Islet precursor cell (in vitro differentiated cells): ENCODE data around the gene ADAMTS14.

ENCODE experiments used
- DNase-seq: peaks from one replicate; pipeline ENCODE4 v3.0.0-alpha.2; 2018

ADAMTS14 gene

DNA sequence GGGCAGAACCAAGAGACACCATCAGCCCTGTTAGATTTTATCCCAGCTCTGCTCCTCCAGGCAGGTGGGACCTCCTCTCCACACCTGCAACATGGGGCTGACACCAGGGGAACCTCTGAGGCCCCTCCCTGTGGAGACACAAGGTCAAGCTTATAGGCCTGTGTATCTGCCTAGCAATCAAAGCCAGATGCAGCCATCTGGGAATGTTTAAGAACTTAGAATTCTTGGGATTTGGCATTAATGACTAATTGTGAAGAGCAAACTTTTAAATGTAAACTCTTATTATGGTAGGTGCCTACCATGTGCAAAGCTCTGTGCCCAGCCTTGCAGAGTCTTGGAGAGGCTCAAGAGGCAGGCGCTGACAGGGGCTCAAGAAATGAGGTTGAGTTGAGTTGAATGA, 60.7 kb downstream of the ADAMTS14 start:
- no peak for DNase-seq

DNA sequence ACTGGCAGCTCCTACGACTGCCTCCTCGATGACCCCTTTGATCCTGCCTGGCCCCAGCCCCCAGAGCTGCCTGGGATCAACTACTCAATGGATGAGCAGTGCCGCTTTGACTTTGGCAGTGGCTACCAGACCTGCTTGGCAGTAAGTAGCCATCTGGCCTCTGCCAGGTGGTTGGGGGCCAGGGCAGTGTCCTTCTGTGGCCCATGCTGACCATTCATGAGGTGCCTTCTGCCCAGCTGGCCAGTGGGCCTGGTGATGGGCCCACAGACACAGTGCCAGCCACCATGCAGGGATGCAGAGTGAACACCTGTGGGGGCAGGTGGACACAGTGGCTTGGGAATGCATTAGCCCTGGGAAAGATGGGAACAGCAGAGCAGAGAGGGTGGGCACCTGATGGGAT, 62.9 kb downstream of the ADAMTS14 start:
- DNase-seq = no peak

DNA sequence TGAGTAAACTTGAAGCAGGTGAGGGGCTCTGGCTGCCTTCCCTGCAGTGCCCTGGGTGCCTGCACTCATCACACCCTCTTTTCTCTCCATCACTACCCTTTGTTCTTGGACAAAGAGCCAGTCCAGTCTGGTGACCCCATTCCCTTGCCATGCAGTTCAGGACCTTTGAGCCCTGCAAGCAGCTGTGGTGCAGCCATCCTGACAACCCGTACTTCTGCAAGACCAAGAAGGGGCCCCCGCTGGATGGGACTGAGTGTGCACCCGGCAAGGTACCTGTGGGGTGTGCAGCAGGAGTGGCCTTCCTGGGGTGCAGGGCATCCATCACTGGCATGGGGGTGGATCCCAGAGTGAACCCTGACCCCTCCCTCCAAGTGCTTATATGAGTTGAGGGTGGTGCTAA, 64.2 kb downstream of the ADAMTS14 start:
- no peak for DNase-seq

DNA sequence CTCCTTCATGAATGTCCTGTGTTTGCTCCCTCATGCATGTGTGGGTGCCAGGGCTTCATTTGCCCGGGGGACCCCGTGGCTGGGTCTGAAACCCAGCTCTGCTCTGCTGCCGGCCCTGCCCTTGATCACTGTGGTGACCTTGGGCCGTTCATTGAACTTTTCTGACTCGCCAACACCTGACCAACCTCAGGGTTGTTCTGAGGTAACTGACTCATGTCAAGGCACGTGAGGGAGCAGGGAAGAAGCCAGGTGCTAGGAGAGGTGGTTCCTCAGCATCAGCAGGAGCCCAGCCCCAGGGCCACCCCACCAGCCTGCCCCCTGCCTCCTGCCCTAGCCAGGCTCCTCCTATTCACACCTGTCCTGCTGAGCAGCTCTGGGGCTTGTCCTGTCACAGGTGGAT, 64.9 kb downstream of the ADAMTS14 start:
- DNase-seq = no peak

DNA sequence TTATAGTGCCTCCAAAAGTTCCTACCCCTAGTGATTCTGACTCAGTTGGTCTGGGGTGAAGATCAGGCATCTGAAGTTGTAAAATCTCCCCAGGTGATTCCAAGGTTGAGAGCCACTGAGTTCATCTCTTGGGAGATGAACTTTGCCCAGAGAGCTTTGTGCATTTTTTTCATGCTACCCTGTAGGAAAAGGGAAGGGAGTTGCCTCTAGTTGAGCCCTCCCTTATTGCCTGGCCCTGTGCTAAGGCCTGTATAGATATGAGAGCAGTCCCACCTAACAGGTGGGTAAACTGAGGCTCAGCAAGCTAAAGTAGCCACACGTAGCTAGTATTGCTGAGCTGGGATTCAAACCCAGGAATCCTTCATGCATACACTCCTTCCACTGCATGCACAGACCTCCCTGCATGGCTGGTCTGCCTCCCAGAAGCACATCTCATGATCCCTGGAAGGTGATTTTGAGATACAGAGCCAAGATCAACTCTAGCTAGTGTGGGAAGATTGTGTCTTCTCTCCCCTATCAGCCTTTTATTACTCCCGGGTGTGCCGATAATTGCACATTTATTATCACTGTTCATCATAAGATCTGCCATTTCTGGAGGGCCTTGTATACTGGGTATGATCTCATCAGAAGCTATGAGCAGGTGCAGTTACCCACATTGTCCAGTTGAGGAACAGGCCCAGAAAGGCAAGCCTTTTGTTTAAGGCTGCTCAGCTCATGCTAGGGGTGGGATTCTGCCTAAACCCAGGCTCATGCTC, 65.9 kb downstream of the ADAMTS14 start:
- no peak for DNase-seq

DNA sequence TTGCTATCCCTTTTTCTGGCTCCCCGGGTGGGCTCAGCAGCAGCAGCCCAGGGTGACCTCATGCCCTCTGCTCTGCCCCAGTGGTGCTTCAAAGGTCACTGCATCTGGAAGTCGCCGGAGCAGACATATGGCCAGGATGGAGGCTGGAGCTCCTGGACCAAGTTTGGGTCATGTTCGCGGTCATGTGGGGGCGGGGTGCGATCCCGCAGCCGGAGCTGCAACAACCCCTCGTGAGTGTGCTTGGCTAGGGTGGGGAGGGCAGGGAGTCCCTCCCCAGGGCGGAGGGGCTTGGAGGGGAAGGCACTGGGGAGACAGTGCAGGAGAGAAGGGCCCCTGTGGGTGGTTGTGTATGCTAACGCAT, 66.4 kb downstream of the ADAMTS14 start:
- no peak for DNase-seq

DNA sequence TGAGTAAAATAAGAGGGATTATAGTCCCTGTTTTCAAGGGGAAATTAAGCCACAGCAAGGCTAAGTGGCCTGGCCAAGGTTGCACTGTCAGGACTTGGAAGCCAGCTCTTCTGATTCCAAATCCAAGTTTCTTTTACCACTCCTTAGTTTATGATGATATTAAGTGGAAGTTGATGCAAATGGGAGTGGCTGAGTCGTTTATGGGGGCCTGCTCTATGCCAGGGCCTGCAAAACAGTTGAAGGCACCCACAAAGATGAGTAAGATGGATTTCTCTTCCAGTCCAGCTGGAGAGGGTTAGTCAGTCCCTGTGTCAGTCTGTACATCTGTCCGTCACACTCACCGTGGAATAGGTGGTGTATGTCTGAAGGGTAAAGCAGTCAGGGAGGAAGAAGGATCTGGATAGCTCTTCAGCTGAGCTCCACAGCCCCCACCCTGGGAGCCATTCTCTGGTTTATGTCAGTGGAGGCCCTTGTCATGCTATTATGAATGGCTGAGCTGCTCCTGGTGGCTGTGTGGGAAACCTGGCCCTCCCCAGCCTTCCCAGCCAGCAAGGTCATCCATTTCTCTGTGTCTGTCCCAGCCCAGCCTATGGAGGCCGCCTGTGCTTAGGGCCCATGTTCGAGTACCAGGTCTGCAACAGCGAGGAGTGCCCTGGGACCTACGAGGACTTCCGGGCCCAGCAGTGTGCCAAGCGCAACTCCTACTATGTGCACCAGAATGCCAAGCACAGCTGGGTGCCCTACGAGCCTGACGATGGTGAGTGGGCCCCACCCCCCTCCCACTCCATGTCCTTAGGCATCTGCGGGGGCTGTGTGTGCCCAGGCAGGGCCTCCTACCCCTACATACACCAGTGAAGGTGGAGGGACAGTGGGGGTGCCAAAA, 68.3 kb downstream of the ADAMTS14 start:
- DNase-seq = peak; percentile 66

DNA sequence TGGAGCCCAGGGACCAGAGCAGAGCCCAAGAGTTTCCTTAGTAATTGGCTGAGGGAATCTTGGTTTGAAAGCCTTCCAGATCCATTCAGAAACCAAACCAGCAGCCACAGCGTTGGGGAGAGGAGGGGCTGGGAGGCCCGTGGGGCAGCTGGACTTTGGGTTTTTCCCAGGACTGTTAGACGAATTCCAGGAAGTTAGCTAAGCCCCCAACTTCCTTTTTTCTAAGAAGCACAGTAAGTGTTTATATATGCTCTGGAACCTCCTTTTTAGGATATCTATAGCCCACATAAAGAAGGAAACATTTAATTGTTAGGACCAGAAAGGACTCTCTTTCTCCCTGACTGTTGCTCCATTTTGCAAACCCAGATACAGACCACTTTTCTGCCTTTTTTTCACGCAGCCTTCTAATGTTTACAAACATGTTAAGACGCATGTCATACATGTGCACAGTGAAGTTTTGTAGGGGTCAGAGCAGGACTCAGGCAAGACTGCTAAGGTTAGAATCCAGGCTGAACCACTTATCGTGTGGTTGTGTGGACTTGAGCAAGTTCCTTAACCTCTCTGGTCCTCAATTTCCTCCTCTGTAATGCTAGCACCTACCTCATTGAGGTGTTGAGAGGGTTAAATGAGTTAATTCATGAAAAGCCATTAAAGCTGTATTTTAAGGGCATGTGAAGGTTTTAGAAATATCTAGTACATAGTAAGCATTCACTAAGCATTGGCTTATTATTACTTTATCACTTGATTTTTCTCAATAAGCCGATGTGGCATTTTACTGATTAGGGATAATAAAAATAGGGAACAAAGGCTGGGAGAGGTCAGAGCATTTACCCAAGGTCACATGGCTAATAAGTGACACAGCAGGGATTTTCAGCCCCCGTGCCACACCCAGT, 70.5 kb downstream of the ADAMTS14 start:
- no peak for DNase-seq

DNA sequence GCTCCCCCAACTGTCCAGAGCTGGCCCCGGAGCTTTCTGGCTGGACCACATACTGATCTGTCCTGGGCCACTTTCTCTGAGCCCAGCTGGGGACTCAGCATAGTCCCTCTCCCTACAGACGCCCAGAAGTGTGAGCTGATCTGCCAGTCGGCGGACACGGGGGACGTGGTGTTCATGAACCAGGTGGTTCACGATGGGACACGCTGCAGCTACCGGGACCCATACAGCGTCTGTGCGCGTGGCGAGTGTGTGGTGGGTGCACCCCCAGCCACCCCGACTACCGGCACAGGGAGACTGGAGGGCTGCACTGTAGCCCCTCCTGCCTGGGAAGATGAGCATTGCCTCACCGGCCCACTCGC, 71.1 kb downstream of the ADAMTS14 start:
- no peak for DNase-seq

DNA sequence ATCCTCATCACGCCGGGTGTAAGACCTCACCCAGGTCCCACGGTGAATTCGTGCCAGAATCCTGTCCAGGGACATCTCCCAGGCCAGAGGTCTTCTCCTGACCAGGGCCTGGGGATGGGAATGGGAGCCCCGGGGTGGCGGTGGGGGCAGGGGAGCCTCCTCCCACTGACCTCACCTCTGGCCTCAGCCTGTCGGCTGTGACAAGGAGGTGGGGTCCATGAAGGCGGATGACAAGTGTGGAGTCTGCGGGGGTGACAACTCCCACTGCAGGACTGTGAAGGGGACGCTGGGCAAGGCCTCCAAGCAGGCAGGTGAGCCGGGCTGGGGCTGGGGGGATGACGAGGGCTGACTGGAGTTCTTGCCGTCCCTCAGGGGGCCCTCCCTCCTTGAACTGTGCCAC, 71.6 kb downstream of the ADAMTS14 start:
- DNase-seq = no peak

DNA sequence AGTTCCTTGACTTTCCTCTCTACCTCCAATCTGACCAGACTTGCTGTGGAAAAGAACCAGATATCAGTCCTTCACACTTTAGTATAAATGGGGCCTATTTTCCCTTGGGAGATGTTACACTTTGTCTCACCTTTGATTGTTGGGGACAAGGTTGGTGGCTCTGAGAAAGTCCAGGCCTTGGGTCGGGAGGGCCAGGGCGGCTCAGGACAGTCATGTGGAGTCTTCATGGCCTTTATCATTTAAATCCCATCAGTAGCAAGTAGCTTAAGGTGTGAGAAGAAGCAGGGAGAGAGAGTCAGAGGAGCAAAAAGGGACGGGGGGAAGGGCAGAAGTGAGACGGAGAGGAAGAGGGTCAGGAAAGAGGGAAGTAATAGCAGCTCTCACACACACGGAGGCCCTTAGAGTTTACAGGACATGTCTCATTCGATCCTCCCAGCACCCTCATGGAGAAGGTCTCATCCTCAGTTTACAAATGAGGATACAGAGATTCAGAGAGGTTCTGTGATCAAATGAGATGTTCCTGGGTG, 72.4 kb downstream of the ADAMTS14 start:
- no peak for DNase-seq

DNA sequence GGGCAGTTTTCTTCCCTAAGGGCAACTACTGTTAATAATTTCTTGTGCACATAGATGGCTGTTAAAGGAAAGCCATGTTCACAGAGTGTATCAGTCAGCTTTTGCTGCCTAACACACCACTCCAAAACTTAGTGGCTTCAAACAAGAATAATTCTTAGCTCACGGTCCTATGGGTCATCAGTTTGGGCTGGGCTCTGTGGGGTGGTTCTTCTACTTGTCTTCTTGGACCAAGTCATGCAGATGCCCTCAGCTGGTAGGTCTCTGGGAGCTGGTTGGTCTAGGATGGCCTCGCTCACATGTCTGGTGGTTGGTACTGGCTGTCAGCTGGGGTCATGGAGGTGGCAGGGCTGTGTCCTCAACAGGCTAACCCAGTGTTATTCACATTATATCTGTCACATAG, 73.2 kb downstream of the ADAMTS14 start:
- no peak for DNase-seq

DNA sequence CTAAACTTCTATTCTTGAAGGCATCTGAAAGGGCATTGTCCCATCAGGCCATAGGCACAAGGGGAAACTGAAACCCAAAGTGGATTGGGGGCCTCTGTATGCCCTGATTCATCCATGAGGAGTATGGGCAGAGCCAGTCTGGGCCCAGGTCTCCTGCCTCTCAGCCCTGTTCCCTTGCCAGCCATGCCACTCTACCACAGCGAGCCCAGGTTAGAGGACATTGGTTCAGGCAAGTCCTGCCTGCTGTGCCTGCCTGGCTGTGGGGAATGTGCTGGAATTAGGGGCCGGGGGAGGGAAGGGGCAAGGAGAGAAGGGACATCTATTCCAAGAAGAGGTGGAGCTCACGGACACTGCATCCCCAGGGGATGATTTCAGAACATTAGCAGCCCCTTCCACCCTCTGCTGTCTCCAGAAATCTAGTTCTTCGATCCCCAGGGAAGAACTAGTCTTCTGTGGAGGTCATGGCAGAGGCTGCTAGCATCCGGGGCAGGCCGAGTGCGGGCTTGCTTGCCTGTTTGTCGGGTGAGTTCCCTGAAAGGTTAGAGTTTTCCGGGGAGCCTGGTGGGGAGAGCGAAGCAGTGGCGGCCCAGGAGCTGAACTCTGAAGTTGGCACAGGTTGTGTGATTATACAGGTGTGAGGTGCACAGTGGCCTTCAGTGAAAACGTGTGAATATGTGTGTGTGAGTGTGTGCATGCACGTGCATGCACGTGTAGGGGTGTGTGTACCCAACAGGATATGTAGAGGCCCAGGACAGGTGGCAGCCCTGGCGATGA, 75.1 kb downstream of the ADAMTS14 start:
- DNase-seq = no peak

DNA sequence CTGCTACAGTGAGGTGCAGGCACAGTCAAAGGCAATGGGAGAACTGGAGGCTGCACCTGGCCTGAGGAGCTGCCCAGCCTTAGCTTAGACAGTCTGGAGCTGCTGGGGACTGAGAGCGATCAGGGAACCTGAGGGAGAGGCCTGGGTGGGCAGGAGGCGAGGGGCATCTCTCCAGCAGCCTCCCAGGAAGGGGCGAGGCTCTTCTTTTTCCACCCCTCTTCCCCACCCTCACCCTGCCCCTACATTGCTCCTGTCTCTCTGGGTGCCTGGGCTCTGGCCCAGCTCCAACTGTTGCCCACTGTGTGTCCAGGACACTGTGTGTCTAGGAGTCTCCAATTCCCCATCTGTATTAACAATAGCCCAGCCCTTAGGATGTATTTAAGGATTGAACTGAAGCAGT, 76.0 kb downstream of the ADAMTS14 start:
- no peak for DNase-seq

DNA sequence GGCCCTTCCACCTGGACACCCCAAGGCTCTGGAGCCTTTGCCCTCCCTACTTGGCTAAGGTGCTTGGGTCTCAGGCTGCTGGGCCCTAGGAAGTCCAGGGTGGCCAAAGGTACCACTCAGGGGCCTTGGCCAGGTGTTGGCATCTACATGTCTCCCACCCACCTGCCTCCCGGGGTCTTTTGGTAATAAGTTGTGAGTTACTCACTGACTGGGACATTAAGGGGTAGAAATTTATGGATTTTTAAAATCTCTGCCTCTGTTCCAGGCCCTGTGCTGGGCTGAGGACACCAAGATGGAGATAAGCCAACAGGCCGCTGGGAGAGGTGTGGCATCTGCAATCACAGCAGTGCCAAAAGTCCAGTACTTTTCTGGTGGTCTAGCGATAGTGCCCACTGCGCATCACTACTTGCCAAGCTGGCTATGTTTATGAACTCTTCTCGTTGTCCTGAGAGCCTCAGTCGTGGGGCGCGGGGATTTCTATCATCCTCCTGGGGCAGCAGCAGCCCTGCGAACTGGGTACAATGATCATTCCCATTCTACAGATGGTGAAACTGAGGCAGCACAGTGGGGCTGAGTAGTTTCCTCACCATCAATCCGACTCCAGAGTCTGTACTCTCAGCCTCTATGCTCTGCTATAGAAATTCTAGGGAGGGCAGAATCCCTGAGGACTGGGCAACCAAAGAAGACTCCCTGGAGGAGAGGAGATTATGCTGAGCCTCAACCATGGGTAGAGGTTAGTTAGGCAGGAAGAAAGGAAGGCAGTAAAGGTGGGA, 76.7 kb downstream of the ADAMTS14 start:
- no peak for DNase-seq

DNA sequence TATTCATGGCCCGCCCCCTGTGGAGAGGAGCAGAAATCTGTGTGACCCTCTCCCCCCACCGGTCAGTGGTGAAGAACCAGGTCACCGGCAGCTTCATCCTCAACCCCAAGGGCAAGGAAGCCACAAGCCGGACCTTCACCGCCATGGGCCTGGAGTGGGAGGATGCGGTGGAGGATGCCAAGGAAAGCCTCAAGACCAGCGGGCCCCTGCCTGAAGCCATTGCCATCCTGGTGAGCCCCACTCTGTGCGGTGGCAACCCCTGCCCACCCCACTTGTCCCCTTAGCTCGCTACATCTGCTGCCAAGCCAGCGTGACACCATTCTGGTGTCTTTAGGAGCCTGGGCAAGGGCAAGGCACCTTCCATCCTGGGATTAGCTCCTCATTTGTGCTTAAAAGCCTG, 77.5 kb downstream of the ADAMTS14 start:
- DNase-seq = no peak

DNA sequence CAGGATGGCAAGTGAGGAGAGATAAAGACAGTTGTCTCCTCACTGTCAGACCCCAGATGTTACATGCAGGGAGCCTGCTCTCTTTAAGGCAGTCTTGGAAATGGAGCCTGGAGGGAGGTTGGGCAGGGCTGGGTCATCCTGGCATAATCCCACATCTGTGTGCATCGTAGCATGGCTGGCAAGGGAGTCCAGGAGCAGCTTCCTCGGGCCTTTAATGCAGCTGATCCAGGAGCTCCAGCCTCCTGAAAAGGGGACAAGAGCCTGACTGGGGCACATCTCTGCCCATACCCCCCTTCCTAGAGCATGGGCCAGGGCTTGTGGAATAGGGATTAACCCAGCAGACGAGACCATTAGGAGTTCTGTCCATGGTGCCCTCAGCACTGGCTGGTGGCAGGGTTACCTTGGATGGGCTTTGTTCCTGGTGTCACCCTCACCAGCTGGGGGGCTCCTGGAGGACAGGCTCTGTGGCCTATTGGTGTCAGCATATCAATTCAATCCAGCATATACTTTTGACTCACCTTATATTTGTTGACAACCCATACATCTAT, 77.9 kb downstream of the ADAMTS14 start:
- no peak for DNase-seq

DNA sequence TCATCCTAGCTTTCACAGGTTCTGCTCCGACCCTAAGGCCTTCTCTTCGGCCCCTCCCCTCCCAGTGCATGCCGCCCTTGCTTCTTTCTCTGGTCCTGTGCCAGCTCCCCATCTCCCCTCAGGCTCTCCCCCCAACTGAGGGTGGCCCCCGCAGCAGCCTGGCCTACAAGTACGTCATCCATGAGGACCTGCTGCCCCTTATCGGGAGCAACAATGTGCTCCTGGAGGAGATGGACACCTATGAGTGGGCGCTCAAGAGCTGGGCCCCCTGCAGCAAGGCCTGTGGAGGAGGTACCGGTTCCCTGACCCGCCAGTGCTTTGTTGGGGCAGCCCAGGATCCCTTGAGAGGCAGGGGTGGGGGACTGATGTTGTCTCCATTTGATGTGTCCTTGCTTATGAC, 79.0 kb downstream of the ADAMTS14 start:
- DNase-seq = no peak

DNA sequence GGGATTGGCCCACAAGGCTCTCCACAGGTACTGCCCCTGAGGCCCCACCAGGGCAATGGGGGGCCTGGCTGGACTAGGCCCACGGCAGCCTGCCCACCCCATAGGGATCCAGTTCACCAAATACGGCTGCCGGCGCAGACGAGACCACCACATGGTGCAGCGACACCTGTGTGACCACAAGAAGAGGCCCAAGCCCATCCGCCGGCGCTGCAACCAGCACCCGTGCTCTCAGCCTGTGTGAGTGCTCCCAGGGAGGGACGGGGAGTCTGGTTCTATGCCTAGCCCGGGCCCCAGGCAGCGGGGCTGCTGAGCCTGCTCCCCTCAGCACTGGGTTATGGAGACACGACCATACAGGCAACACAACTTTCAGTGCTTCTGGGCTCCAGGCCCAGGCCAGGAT, 79.7 kb downstream of the ADAMTS14 start:
- DNase-seq = no peak

DNA sequence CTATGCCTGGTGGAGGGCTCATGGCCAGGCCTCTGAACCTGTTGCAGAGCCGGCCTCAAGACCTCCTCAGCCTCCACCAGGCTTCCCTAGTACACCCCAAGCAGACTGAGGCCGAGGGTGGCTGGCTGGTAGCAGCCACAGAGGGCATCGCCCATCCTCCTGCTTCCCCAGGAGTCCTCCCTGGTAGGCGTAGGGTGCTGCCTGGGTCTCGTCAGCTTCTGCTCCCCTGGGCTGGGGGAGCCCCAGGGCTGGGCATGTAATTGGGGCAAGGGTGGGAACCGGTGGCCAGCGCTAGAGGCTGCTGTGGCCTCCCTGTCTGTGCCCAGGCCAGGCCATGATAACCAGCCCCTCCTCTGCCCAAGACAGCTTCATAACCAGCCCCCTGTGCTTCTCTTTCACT, 80.3 kb downstream of the ADAMTS14 start:
- DNase-seq = no peak

DNA sequence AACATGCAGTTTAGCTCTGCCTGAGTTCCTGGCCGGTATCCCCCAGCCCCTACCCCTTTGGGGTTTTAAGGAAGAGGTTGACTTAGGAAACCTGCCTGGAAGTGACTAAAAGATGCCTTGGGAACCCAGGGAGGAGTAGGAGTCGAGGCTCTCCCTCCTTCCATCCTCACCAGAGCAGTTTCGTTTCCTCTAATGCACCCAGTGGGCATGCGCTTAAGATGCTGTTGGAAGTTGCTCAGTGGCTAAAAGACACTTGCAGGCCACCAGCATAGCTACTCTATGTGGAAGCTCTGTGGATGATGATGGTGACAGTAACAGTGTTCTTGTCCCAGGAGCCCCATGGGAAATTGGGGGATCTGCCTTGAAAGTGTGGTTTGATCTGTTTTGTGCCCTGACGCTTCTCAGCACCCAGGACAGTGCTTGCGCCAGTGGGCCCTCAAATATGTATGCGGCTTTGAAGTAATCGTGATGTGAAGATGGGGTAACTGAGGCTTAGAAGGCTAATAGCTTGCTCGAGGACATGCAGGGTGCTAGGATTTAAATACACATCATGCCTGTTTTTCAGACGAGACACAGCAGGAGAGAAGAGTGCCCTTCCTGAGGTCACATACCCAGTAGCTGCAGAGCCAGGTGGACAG, 80.8 kb downstream of the ADAMTS14 start:
- no peak for DNase-seq
